SIG-M5 treated with dmso at 0.1 percent for 504 hours (cell line): Measurements from ENCODE around the gene PITPNM1.

Experiments
- DNase-seq: peaks from one replicate; lab custom pipeline; 2025; ENCODE audit not compliant: unreplicated experiment; lab: John Stamatoyannopoulos, UW

PITPNM1 gene

DNA sequence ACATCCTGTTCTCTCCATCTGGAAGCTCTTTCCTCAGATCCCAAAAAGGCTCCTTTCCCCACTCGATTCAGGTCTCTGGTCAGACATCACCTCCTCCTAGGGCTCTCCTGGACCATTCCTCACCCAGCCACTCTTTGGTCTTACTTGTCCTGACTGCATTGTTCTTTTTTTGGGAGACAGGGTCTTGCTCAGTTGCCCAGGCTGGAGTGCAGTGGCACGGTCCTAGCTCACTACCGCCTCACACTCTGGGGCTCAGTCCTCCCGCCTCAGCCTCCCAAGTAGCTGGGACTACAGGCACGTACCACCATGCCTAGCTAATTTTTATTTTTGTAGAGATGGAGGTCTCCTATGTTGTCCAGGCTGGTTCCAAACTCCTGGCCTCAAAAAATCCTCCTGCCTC lies 59.6 kb downstream of the PITPNM1 start:
- no peak for DNase-seq

DNA sequence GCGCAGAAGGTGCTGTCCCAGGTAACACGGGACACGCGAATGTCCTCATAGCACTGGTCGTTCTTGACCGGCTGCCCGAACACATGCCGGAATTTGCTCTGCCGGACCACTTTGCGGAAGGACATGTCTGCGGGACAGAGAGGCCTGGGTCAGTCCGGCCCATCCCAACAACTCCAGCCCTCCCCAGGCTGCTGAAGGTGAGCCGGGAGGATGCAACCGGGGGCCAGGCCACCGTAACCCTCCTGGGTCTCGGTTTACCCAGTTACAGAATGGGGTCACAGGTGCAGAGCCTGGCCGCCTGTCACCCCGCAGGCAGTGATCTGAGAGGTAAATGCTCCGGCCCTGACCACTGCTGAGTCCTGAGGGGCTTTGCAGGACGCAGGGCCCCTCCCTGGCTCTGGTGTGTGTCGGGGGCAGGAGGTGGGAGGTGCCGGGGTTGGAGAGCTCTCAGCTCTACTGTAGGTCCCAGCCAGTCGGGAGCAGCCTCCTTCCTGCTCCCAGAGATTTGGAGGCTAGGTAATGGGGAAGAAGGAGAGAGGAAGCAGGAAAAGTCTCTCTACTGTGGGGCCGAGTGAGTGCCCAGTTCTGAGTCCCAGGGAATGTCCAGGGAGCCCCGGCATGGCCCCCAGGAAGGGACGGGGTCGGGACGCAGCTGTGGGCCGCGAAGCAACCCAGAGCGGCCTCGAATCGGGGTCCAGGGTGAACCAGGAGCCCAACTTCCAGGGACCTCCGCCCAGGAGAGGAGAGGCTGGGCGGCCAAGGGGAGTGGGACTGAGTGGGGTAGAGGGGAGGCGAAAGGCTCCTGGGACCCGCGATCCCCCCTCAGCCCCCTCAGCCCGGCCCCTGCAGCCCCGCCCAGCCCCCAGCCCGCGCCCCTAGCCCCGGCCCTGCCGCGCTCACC lies 62.4 kb downstream of the PITPNM1 start:
- no peak for DNase-seq
